Hepatocyte (in vitro differentiated cells): ENCODE measurements around the gene PLS1. TPM values are rescaled to one million over a fixed set of nuclear protein-coding genes. Genes with fewer than 3 reads are reported as not detected.

Experiments
- DNase-seq: peaks from one replicate; pipeline ENCODE4 v3.0.0-alpha.2; 2016; ENCODE audit warnings: low spot score
- H2AFZ ChIP-seq: fragments of 200-600 bp; sonication (generic); 2 replicates; pipeline ENCODE4 v1.6.0; 2016; ENCODE audit warnings: antibody characterized with exemption, mild to moderate bottlenecking
- H3K27ac ChIP-seq: fragments of 200-600 bp; sonication (generic); 2 replicates; pipeline ENCODE4 v1.5.1; 2016; ENCODE audit warnings: mild to moderate bottlenecking
- H3K27me3 ChIP-seq: fragments of 200-600 bp; sonication (generic); 2 replicates; pipeline ENCODE4 v1.6.1; 2016
- H3K36me3 ChIP-seq: fragments of 200-600 bp; sonication (generic); replicated peaks from 2 replicates; pipeline ENCODE4 v1.5.1; 2016; ENCODE audit warnings: low read depth; ENCODE audit not compliant: insufficient read depth
- H3K4me1 ChIP-seq: fragments of 200-600 bp; sonication (generic); 2 replicates; pipeline ENCODE4 v1.5.1; 2016; ENCODE audit warnings: mild to moderate bottlenecking, moderate library complexity; ENCODE audit not compliant: insufficient read depth
- H3K4me2 ChIP-seq: fragments of 200-600 bp; sonication (generic); 2 replicates; pipeline ENCODE4 v1.6.0; 2016
- H3K4me3 ChIP-seq: fragments of 200-600 bp; sonication (generic); 2 replicates; pipeline ENCODE4 v1.5.1; 2016; ENCODE audit warnings: mild to moderate bottlenecking
- H3K79me2 ChIP-seq: fragments of 200-600 bp; sonication (generic); 2 replicates; pipeline ENCODE4 v1.6.0; 2017; ENCODE audit warnings: mild to moderate bottlenecking
- H3K9me2 ChIP-seq: fragments of 200-600 bp; sonication (generic); replicated peaks from 2 replicates; pipeline ENCODE4 v1.6.0; 2017; ENCODE audit warnings: mild to moderate bottlenecking; ENCODE audit not compliant: insufficient read depth
- H3K9me3 ChIP-seq: fragments of 200-600 bp; sonication (generic); 2 replicates; pipeline ENCODE4 v1.5.1; 2016; ENCODE audit warnings: low read depth, mild to moderate bottlenecking
- H4K20me1 ChIP-seq: fragments of 200-600 bp; sonication (generic); 2 replicates; pipeline ENCODE4 v1.6.0; 2016; ENCODE audit warnings: mild to moderate bottlenecking; ENCODE audit not compliant: insufficient read depth, poor library complexity, severe bottlenecking
- EZH2 ChIP-seq: fragments of 200-600 bp; sonication (generic); IDR thresholded peaks from 2 replicates; pipeline ENCODE4 v1.6.1; 2016; ENCODE audit warnings: antibody characterized with exemption, mild to moderate bottlenecking, borderline replicate concordance
- EZH2phosphoT487 ChIP-seq: fragments of 200-600 bp; sonication (generic); IDR thresholded peaks from one replicate; pipeline ENCODE4 v1.6.1; 2018; ENCODE audit warnings: antibody characterized with exemption, mild to moderate bottlenecking, low read depth, moderate library complexity; ENCODE audit not compliant: unreplicated experiment, severe bottlenecking
- WGBS: methylation state at CpG from one replicate; pipeline ENCODE4 v1.1.6; 2016; ENCODE audit warnings: low lambda C conversion rate; ENCODE audit errors: missing lambda C conversion rate; 5-methylcytosine and 5-hydroxymethylcytosine counted together
- polyA plus RNA-seq: library from polyadenylated mRNA; unstranded; fragments of >200 nt; fragmentation: Nextera tagmentation; extraction: Ambion mirVana; gene quantifications from 2 replicates; pipeline ENCODE4 v1.2.1, GENCODE V29; 2016
- total RNA-seq: library from RNA; depleted of rRNA; stranded (reverse); fragments of >200 nt; gene quantifications from 2 replicates; pipeline ENCODE4 v1.2.3, GENCODE V29; 2014
- TF ChIP-seq, protein P1 (sequence below): fragments of 200-600 bp; sonication (generic); IDR thresholded peaks from 2 replicates; pipeline ENCODE4 v1.5.1; 2016; ENCODE audit warnings: antibody characterized with exemption, mild to moderate bottlenecking; ENCODE audit not compliant: poor library complexity

PLS1 gene
- total and polyA plus RNA-seq, 2 experiments from 2014 or later = 9.7 to 22.8 TPM

DNA sequence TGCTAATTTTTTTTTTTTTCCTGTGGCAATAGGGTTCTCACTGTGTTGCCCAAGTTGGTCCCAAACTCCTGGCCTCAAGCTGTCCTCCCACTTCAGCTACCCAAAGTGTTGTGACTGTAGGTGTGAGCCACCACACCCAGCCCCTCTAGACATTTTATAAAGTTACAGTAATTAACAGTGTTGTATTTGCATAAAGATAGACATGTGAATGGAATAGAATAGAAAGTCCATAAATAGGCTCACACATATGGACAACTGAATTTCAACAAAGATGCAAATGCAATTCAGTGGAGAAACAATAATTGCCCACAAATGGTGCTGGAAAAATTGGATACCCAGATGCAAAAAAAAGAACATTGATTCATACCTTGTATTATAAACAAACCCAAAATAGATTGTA lies 39.9 kb downstream of the PLS1 start:
- Histone ChIP-seq H3K4me1 (no peaks in the 10 kb centered on the region), H3K9me3 (no peaks in the 10 kb centered on the region), H2AFZ (no peak overlapping the region), H3K4me3 (no peak overlapping the region), H4K20me1 (no peaks in the 10 kb centered on the region), H3K79me2 (no peaks in the 10 kb centered on the region), H3K4me2 (no peak overlapping the region), H3K9me2 (no peaks in the 10 kb centered on the region), H3K27me3 (no peaks in the 10 kb centered on the region), H3K36me3 (no peaks in the 10 kb centered on the region), H3K27ac (no peak overlapping the region)
- no peak for DNase-seq
- TF ChIP-seq, protein P1, sequence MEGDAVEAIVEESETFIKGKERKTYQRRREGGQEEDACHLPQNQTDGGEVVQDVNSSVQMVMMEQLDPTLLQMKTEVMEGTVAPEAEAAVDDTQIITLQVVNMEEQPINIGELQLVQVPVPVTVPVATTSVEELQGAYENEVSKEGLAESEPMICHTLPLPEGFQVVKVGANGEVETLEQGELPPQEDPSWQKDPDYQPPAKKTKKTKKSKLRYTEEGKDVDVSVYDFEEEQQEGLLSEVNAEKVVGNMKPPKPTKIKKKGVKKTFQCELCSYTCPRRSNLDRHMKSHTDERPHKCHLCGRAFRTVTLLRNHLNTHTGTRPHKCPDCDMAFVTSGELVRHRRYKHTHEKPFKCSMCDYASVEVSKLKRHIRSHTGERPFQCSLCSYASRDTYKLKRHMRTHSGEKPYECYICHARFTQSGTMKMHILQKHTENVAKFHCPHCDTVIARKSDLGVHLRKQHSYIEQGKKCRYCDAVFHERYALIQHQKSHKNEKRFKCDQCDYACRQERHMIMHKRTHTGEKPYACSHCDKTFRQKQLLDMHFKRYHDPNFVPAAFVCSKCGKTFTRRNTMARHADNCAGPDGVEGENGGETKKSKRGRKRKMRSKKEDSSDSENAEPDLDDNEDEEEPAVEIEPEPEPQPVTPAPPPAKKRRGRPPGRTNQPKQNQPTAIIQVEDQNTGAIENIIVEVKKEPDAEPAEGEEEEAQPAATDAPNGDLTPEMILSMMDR = no peak
- no peak for TF ChIP-seq EZH2
- TF ChIP-seq EZH2phosphoT487 = no peak

DNA sequence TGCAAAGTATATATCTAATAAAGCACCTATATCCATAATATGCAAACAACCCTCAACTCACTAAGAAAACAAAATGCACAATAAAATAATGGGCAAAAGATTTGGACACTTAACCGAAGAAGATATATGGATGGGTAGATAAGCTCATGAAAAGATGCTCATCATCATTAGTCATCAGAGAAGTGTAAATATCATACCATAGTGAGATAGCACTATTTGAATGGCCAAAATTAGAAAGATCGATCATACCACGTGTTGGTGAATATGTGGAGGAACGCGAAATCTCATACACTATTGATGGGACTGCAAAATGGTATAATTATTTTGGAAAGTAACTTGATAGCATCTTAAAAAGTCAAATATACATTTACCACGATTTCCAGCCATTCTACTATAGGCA lies 40.5 kb downstream of the PLS1 start:
- Histone ChIP-seq H3K36me3 (no peaks in the 10 kb centered on the region), H2AFZ (no peak overlapping the region), H3K9me3 (no peaks in the 10 kb centered on the region), H3K4me2 (no peak overlapping the region), H3K79me2 (no peaks in the 10 kb centered on the region), H3K4me1 (no peaks in the 10 kb centered on the region), H4K20me1 (no peaks in the 10 kb centered on the region), H3K27ac (no peak overlapping the region), H3K4me3 (no peak overlapping the region), H3K9me2 (no peaks in the 10 kb centered on the region), H3K27me3 (no peaks in the 10 kb centered on the region)
- no peak for DNase-seq
- 88% methylated on average over 6 of the region's 6 CpGs for WGBS
- TF ChIP-seq EZH2phosphoT487 (no peak), EZH2 (no peak)
- TF ChIP-seq, protein P1 = no peak

DNA sequence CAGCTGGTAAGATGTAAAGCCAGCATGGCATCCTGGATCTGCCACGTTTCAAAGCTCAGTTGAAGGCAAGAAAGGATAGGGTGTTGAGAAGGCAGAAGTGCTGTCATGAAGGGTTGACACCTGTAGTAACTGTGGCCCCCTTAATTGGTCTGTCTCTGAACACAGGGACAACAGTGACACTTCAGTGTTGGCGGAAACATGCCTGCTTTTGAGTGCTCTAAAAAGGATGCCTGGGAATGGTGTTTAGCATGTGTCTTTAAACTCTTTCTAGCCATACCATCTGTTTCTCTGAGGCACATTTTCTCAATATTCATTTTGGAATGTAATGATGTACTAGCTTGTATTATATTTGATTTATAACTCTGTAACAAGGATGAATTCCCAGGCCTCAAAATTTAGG lies 42.1 kb downstream of the PLS1 start:
- peaks cover 3% of the 10 kb centered on the region for H3K79me2 ChIP-seq
- TF ChIP-seq, protein P1 = no peak
- TF ChIP-seq EZH2phosphoT487 (no peak), EZH2 (no peak)
- no peak overlapping the region for H3K4me2 ChIP-seq
- DNase-seq = no peak
- no peak overlapping the region for H2AFZ ChIP-seq
- H4K20me1 ChIP-seq = no peaks in the 10 kb centered on the region
- no peak overlapping the region for H3K27ac ChIP-seq
- no peak overlapping the region for H3K4me3 ChIP-seq
- H3K36me3 ChIP-seq = no peaks in the 10 kb centered on the region
- no peaks in the 10 kb centered on the region for H3K27me3 ChIP-seq
- no peaks in the 10 kb centered on the region for H3K9me2 ChIP-seq
- WGBS = 85% methylated on average over 2 of the region's 2 CpGs
- no peaks in the 10 kb centered on the region for H3K9me3 ChIP-seq
- no peaks in the 10 kb centered on the region for H3K4me1 ChIP-seq

DNA sequence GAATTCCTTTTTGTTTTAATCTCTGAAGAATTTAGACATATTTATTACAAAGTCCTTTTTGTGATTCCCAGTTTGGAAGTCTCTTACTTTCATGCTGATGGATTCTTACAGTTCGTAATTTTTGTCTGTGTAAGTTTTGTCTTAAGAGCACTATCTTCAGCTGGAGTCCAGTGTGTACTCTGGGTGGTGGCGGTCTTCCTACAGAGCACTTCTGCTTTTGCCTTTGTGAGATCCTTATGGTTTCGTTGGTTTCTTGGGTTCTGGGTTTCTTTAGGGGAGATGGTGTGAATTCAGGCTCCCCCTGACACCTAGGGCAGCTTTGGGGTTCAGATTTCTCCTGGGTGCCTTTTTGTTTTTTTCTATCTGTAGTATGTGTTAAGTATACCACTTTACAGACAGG lies 45.3 kb downstream of the PLS1 start:
- Histone ChIP-seq H3K27me3 (no peaks in the 10 kb centered on the region), H3K27ac (no peak overlapping the region), H2AFZ (no peak overlapping the region), H3K4me2 (no peak overlapping the region), H3K4me1 (no peaks in the 10 kb centered on the region), H4K20me1 (no peaks in the 10 kb centered on the region), H3K79me2 (peaks cover 3% of the 10 kb centered on the region), H3K4me3 (no peak overlapping the region), H3K9me2 (no peaks in the 10 kb centered on the region), H3K36me3 (no peaks in the 10 kb centered on the region), H3K9me3 (no peaks in the 10 kb centered on the region)
- TF ChIP-seq EZH2 (no peak), EZH2phosphoT487 (no peak)
- TF ChIP-seq, protein P1 = no peak
- no peak for DNase-seq
- 94% methylated on average over 3 of the region's 3 CpGs for WGBS
